H1 (cell line): ENCODE results near the gene TEX264.

Experiments used
- ATF3 ChIP-seq: IDR thresholded peaks from 2 replicates; pipeline ENCODE4 v1.6.1; 2011; ENCODE audit warnings: low read depth, mild to moderate bottlenecking, low read length; ENCODE audit not compliant: insufficient read depth
- BRCA1 ChIP-seq: IDR thresholded peaks from 2 replicates; pipeline ENCODE4 v1.6.1; 2012; ENCODE audit warnings: low read depth, low read length, improper control_type of control experiment
- CEBPB ChIP-seq: IDR thresholded peaks from 2 replicates; pipeline ENCODE4 v1.6.1; 2012; ENCODE audit warnings: low read depth, low read length
- CHD2 ChIP-seq: IDR thresholded peaks from 2 replicates; pipeline ENCODE4 v1.6.1; 2012; ENCODE audit warnings: low read length, improper control_type of control experiment
- CTCF ChIP-seq, 3 experiments: IDR thresholded peaks; 1 replicate in 2 of 3; 2 replicates in 1 of 3; pipeline versions ENCODE4 v1.5.1 to v1.6.1; 2011; ENCODE audit warnings: low read length in 3 of 3, mild to moderate bottlenecking in 3 of 3, inconsistent platforms in 2 of 3, low read depth in 1 of 3, moderate library complexity in 1 of 3; ENCODE audit not compliant: insufficient read depth in 1 of 3; ENCODE audit errors: control extremely low read depth in 1 of 3
- EZH2 ChIP-seq: fragments of 200-600 bp; sonication (generic); IDR thresholded peaks from 2 replicates; pipeline ENCODE4 v1.7.1; 2012; ENCODE audit warnings: low read depth, mild to moderate bottlenecking, moderate library complexity, low read length, inconsistent platforms; ENCODE audit not compliant: severe bottlenecking
- HDAC2 ChIP-seq, 2 experiments: fragments of 300-600 bp in 1 of 2; sonication (generic) in 1 of 2; IDR thresholded peaks; 2 replicates each; pipeline ENCODE4 v1.6.1; 2011 to 2012; ENCODE audit warnings: low read depth in 2 of 2, low read length in 2 of 2, mild to moderate bottlenecking in 2 of 2, moderate library complexity in 2 of 2, borderline replicate concordance in 1 of 2, inconsistent platforms in 1 of 2
- POLR2AphosphoS5 ChIP-seq: IDR thresholded peaks from 2 replicates; pipeline ENCODE4 v1.6.1; 2011; ENCODE audit warnings: low read depth, low read length
- RFX5 ChIP-seq: IDR thresholded peaks from 2 replicates; pipeline ENCODE4 v1.6.1; 2011; ENCODE audit warnings: low read depth, low read length, improper control_type of control experiment, borderline replicate concordance
- SIRT6 ChIP-seq: IDR thresholded peaks from one replicate; pipeline ENCODE4 v1.7.1; 2012; ENCODE audit warnings: low read length, inconsistent platforms
- TAF7 ChIP-seq: optimal IDR thresholded peaks from 2 replicates; pipeline ENCODE3; 2011; ENCODE audit warnings: low read depth, mild to moderate bottlenecking, inconsistent platforms, low read length, moderate library complexity, borderline replicate concordance
- TEAD4 ChIP-seq: IDR thresholded peaks from 2 replicates; pipeline ENCODE4 v1.6.1; 2012; ENCODE audit warnings: low read depth, low read length, inconsistent platforms, mixed read lengths
- YY1 ChIP-seq: IDR thresholded peaks from 2 replicates; pipeline ENCODE4 v1.6.1; 2011; ENCODE audit warnings: low read depth, mild to moderate bottlenecking, low read length

GRCh38 chr3:51662456-51662855 is 8.6 kb upstream of the TEX264 start:
- TF ChIP-seq CHD2 (no peak), EZH2 (no peak), CTCF (IDR thresholded peaks at IDR 0.05; ENCODE audit: control extremely low read depth in 1 of 3, insufficient read depth in 1 of 3, low read depth in 1 of 3, low read length in 3 of 3) (no peak), ATF3 (no peak), RFX5 (no peak), CEBPB (no peak), TAF7 (no peak), POLR2AphosphoS5 (no peak), YY1 (no peak), TEAD4 (no peak), SIRT6 (no peak), BRCA1 (no peak), HDAC2 (IDR thresholded peaks at IDR 0.05; ENCODE audit: borderline replicate concordance in 1 of 2, low read depth in 2 of 2, low read length in 2 of 2) (no peak)
